WTC11 (cell line): ENCODE data around the gene HPN. TPM values are rescaled to one million over a fixed set of nuclear protein-coding genes. Genes with fewer than 3 reads are reported as not detected.
"Not testable (repeated sequence)": the region's sequence is repeated elsewhere in the genome, so short reads cannot be mapped to it uniquely, and the experiment has no call there.

Experiments
- ATAC-seq: fragments of 200-7000 bp; cut with Tn5 transposase; 2 replicates; pipeline ENCODE4 v1.10.0; 2021; ENCODE audit warnings: mild to moderate bottlenecking, moderate library complexity
- CTCF ChIA-PET: fragments of 300-600 bp; sonication (Branson Sonifier 250); formaldehyde crosslinking; loops from one replicate; lab custom pipeline; 2021; ENCODE audit warnings: antibody characterized with exemption; lab: Charles Lee
- POLR2A ChIA-PET: fragments of 350-600 bp; sonication (Branson Sonifier 250); formaldehyde crosslinking; loops from one replicate; lab custom pipeline; 2021; ENCODE audit warnings: antibody characterized with exemption; lab: Charles Lee
- DNase-seq: peaks from one replicate; pipeline ENCODE4 v3.0.0; 2021; ENCODE audit warnings: low spot score
- H3K27ac Mint-ChIP-seq: 2 replicates; pipeline ENCODE4 v1.8.0; 2021; ENCODE audit warnings: mixed read lengths
- H3K27me3 Mint-ChIP-seq: 2 replicates; pipeline ENCODE4 v1.8.0; 2021; ENCODE audit warnings: low read depth, mild to moderate bottlenecking, moderate library complexity, mixed read lengths
- H3K36me3 Mint-ChIP-seq: 2 replicates; pipeline ENCODE4 v1.8.0; 2021; ENCODE audit warnings: mixed read lengths
- H3K4me1 Mint-ChIP-seq: 2 replicates; pipeline ENCODE4 v1.8.0; 2022; ENCODE audit warnings: mixed read lengths
- H3K4me3 Mint-ChIP-seq: 2 replicates; pipeline ENCODE4 v1.8.0; 2021; ENCODE audit warnings: mild to moderate bottlenecking, moderate library complexity, mixed read lengths
- H3K9me3 Mint-ChIP-seq: 2 replicates; pipeline ENCODE4 v1.8.0; 2021; ENCODE audit warnings: mixed read lengths
- CBFB ChIP-seq: sonication (generic); formaldehyde crosslinking; IDR thresholded peaks from 2 replicates; pipeline ENCODE4 v1.8.1; 2022; ENCODE audit warnings: mild to moderate bottlenecking, low read depth, missing genetic modification reagents
- CREM ChIP-seq: sonication (generic); formaldehyde crosslinking; IDR thresholded peaks from 2 replicates; pipeline ENCODE4 v1.8.1; 2022; ENCODE audit warnings: mild to moderate bottlenecking, missing genetic modification reagents, moderate library complexity
- ESRRA ChIP-seq: sonication (generic); formaldehyde crosslinking; IDR thresholded peaks from 2 replicates; pipeline ENCODE4 v1.8.1; 2022; ENCODE audit warnings: mild to moderate bottlenecking, missing genetic modification reagents, borderline replicate concordance
- ETV6 ChIP-seq: sonication (generic); formaldehyde crosslinking; IDR thresholded peaks from 2 replicates; pipeline ENCODE4 v1.8.1; 2022; ENCODE audit warnings: mild to moderate bottlenecking, missing genetic modification reagents
- FOXK1 ChIP-seq: sonication (generic); formaldehyde crosslinking; IDR thresholded peaks from 2 replicates; pipeline ENCODE4 v1.8.0; 2022; ENCODE audit warnings: mild to moderate bottlenecking, moderate library complexity, missing genetic modification reagents
- GABPB1 ChIP-seq: sonication (generic); formaldehyde crosslinking; IDR thresholded peaks from 2 replicates; pipeline ENCODE4 v1.8.1; 2023; ENCODE audit warnings: mild to moderate bottlenecking, missing genetic modification reagents
- IRF2 ChIP-seq: sonication (generic); formaldehyde crosslinking; IDR thresholded peaks from 2 replicates; pipeline ENCODE4 v1.8.0; 2022; ENCODE audit warnings: low read depth, missing genetic modification reagents, borderline replicate concordance
- NFATC4 ChIP-seq: fragments of 250-450 bp; sonication (Bioruptor Pico); IDR thresholded peaks from 2 replicates; pipeline ENCODE4 v1.9.0; 2021; ENCODE audit warnings: mild to moderate bottlenecking
- OVOL2 ChIP-seq: fragments of 250-450 bp; sonication (Bioruptor Pico); IDR thresholded peaks from 2 replicates; pipeline ENCODE4 v1.9.0; 2021; ENCODE audit warnings: mild to moderate bottlenecking, borderline replicate concordance
- PRRX2 ChIP-seq: fragments of 250-450 bp; sonication (Bioruptor Pico); IDR thresholded peaks from 2 replicates; pipeline ENCODE4 v1.8.0; 2021; ENCODE audit warnings: mild to moderate bottlenecking
- SMAD4 ChIP-seq: sonication (generic); formaldehyde crosslinking; IDR thresholded peaks from 2 replicates; pipeline ENCODE4 v1.8.0; 2022; ENCODE audit warnings: mild to moderate bottlenecking, missing genetic modification reagents
- SOX15 ChIP-seq: fragments of 250-450 bp; sonication (Bioruptor Pico); IDR thresholded peaks from 2 replicates; pipeline ENCODE4 v1.9.0; 2021; ENCODE audit warnings: mild to moderate bottlenecking
- ZBTB21 ChIP-seq: sonication (generic); formaldehyde crosslinking; IDR thresholded peaks from 2 replicates; pipeline ENCODE4 v1.8.1; 2023; ENCODE audit warnings: mild to moderate bottlenecking, missing genetic modification reagents, borderline replicate concordance
- ZNF121 ChIP-seq: sonication (generic); formaldehyde crosslinking; IDR thresholded peaks from 2 replicates; pipeline ENCODE4 v1.8.0; 2023; ENCODE audit warnings: missing genetic modification reagents
- ZNF263 ChIP-seq: sonication (generic); formaldehyde crosslinking; IDR thresholded peaks from 2 replicates; pipeline ENCODE4 v1.8.1; 2022; ENCODE audit warnings: low read depth, mild to moderate bottlenecking, moderate library complexity, missing genetic modification reagents
- ZNF317 ChIP-seq: sonication (generic); formaldehyde crosslinking; IDR thresholded peaks from 2 replicates; pipeline ENCODE4 v1.8.1; 2023; ENCODE audit warnings: low read depth, mild to moderate bottlenecking, moderate library complexity, missing genetic modification reagents, borderline replicate concordance
- ZNF396 ChIP-seq: fragments of 250-450 bp; sonication (Bioruptor Pico); IDR thresholded peaks from 2 replicates; pipeline ENCODE4 v1.8.0; 2021; ENCODE audit warnings: mild to moderate bottlenecking, moderate library complexity, borderline replicate concordance
- ZNF671 ChIP-seq: fragments of 250-450 bp; sonication (Bioruptor Pico); IDR thresholded peaks from 2 replicates; pipeline ENCODE4 v1.8.0; 2021; ENCODE audit warnings: mild to moderate bottlenecking
- total RNA-seq: library from RNA; stranded (reverse); gene quantifications from 3 replicates; pipeline ENCODE4 v1.2.3, GENCODE V29; 2021
- TF ChIP-seq, protein P1 (sequence below): sonication (generic); formaldehyde crosslinking; IDR thresholded peaks from 2 replicates; pipeline ENCODE4 v1.8.1; 2023; ENCODE audit warnings: mild to moderate bottlenecking, missing genetic modification reagents, moderate library complexity
- TF ChIP-seq, protein P2 (sequence below): fragments of 250-450 bp; sonication (Bioruptor Pico); IDR thresholded peaks from 2 replicates; pipeline ENCODE4 v1.9.0; 2021; ENCODE audit warnings: moderate library complexity, mild to moderate bottlenecking, inconsistent platforms, borderline replicate concordance
- TF ChIP-seq, protein P3 (sequence below): sonication (generic); formaldehyde crosslinking; IDR thresholded peaks from 2 replicates; pipeline ENCODE4 v1.8.0; 2022; ENCODE audit warnings: mild to moderate bottlenecking, missing genetic modification reagents
- TF ChIP-seq, protein P4 (sequence below): sonication (generic); formaldehyde crosslinking; IDR thresholded peaks from 2 replicates; pipeline ENCODE4 v1.8.1; 2022; ENCODE audit warnings: mild to moderate bottlenecking, moderate library complexity, missing genetic modification reagents
- TF ChIP-seq, protein P5 (sequence below): sonication (generic); formaldehyde crosslinking; conservative IDR thresholded peaks from 2 replicates; pipeline ENCODE4 v1.8.1; 2023; ENCODE audit warnings: mild to moderate bottlenecking, low read depth, missing genetic modification reagents, moderate library complexity
- TF ChIP-seq, protein P6 (sequence below): sonication (generic); formaldehyde crosslinking; conservative IDR thresholded peaks from 2 replicates; pipeline ENCODE4 v1.8.1; 2022; ENCODE audit warnings: mild to moderate bottlenecking, missing genetic modification reagents

HPN gene
- total RNA-seq, 1 experiment from 2014 or later = 20.8 TPM

DNA sequence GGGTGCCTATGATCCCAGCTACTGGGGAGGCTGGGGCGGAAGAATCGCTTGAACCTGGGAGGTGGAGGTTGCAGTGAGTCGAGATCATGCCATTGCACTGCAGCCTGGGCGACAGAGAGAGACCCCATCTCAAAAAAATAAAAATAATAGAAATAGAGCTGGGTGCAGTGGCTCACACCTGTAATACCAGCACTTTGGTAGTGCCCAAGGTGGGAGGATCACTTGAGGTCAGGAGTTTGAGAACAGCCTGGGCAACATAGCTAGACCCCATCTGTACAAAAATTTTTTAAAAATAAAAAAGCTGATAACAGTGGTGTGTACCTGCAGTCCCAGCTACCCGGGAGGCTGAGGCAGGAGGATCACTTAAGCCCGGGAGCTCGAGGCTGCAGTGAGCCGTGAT, 34.1 kb upstream of the HPN start:
- H3K27me3 Mint-ChIP-seq = not testable (repeated sequence)
- peak; percentile 56; the same call in 1 of the 2 replicates for TF ChIP-seq ZNF121 (CRISPR knock-in tag)
- TF ChIP-seq, all 79 proteins: peak for 1; not testable (repeated sequence) for 78
- ATAC-seq, H3K9me3 Mint-ChIP-seq, H3K27ac Mint-ChIP-seq, DNase-seq, H3K4me3 Mint-ChIP-seq: not testable (repeated sequence)
- CTCF ChIA-PET = interaction anchor here (0.8 to 1.0 kb wide), 2 partner anchors 35 to 37 kb away, joined by 3 read pairs; no protein-coding TSS in a partner anchor
- peaks cover 61% of the 10 kb centered on the region for H3K36me3 Mint-ChIP-seq
- POLR2A ChIA-PET = interaction anchor here (0.8 kb wide), 1 partner anchor 81 kb away, joined by 3 read pairs; the partner anchor contains the start of gene ZNF30
- peaks cover 36% of the 10 kb centered on the region for H3K4me1 Mint-ChIP-seq

DNA sequence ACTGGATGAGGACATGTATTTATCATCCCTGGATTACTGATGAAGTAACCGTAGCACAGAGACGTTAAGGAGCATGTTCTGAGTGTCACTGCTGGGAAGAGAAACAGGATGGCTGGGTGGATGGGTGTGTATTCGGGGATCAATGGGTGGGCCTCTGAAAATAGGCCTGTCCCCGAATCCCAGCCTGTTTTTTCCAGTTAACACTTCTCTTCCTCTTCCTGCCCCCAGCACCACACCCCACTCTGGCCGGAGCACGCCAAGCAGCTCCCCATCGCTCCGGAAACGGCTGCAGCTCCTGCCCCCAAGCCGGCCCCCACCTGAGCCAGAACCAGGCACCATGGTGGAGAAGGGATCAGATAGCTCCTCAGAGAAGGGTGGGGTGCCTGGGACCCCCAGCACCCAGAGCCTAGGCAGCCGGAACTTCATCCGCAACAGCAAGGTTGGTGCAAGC, 32.6 kb upstream of the HPN start:
- ATAC-seq = no peak
- no peaks in the 10 kb centered on the region for H3K27me3 Mint-ChIP-seq
- no peak for DNase-seq
- no peak for TF ChIP-seq FOXK1 (CRISPR knock-in tag)
- no peak for TF ChIP-seq CBFB (CRISPR knock-in tag)
- TF ChIP-seq, protein P1, sequence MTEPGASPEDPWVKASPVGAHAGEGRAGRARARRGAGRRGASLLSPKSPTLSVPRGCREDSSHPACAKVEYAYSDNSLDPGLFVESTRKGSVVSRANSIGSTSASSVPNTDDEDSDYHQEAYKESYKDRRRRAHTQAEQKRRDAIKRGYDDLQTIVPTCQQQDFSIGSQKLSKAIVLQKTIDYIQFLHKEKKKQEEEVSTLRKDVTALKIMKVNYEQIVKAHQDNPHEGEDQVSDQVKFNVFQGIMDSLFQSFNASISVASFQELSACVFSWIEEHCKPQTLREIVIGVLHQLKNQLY (CRISPR knock-in tag) = no peak
- TF ChIP-seq ZNF263 (CRISPR knock-in tag) = no peak
- no peak for TF ChIP-seq PRRX2 (CRISPR knock-in tag)
- TF ChIP-seq, protein P2, sequence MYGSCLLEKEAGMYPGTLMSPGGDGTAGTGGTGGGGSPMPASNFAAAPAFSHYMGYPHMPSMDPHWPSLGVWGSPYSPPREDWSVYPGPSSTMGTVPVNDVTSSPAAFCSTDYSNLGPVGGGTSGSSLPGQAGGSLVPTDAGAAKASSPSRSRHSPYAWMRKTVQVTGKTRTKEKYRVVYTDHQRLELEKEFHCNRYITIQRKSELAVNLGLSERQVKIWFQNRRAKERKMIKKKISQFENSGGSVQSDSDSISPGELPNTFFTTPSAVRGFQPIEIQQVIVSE (CRISPR knock-in tag) = no peak
- no peak for TF ChIP-seq NFATC4 (CRISPR knock-in tag)
- no peak for TF ChIP-seq ESRRA (CRISPR knock-in tag)
- TF ChIP-seq ZNF317 = no peak
- no peak for TF ChIP-seq ZNF396
- TF ChIP-seq ETV6 (CRISPR knock-in tag) = no peak
- no peak for TF ChIP-seq SMAD4 (CRISPR knock-in tag)
- TF ChIP-seq GABPB1 = no peak
- TF ChIP-seq, protein P3, sequence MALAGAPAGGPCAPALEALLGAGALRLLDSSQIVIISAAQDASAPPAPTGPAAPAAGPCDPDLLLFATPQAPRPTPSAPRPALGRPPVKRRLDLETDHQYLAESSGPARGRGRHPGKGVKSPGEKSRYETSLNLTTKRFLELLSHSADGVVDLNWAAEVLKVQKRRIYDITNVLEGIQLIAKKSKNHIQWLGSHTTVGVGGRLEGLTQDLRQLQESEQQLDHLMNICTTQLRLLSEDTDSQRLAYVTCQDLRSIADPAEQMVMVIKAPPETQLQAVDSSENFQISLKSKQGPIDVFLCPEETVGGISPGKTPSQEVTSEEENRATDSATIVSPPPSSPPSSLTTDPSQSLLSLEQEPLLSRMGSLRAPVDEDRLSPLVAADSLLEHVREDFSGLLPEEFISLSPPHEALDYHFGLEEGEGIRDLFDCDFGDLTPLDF = no peak
- TF ChIP-seq, all 79 proteins: peak for 0
- Mint-ChIP-seq H3K9me3 (no peaks in the 10 kb centered on the region), H3K4me1 (peaks cover 30% of the 10 kb centered on the region), H3K27ac (no peak overlapping the region), H3K36me3 (peaks cover 70% of the 10 kb centered on the region), H3K4me3 (no peak overlapping the region)
- CTCF ChIA-PET = interaction anchor here (0.6 kb wide), 1 partner anchor 43 kb away, joined by 3 read pairs; no protein-coding TSS in a partner anchor
- POLR2A ChIA-PET = no interaction called here

DNA sequence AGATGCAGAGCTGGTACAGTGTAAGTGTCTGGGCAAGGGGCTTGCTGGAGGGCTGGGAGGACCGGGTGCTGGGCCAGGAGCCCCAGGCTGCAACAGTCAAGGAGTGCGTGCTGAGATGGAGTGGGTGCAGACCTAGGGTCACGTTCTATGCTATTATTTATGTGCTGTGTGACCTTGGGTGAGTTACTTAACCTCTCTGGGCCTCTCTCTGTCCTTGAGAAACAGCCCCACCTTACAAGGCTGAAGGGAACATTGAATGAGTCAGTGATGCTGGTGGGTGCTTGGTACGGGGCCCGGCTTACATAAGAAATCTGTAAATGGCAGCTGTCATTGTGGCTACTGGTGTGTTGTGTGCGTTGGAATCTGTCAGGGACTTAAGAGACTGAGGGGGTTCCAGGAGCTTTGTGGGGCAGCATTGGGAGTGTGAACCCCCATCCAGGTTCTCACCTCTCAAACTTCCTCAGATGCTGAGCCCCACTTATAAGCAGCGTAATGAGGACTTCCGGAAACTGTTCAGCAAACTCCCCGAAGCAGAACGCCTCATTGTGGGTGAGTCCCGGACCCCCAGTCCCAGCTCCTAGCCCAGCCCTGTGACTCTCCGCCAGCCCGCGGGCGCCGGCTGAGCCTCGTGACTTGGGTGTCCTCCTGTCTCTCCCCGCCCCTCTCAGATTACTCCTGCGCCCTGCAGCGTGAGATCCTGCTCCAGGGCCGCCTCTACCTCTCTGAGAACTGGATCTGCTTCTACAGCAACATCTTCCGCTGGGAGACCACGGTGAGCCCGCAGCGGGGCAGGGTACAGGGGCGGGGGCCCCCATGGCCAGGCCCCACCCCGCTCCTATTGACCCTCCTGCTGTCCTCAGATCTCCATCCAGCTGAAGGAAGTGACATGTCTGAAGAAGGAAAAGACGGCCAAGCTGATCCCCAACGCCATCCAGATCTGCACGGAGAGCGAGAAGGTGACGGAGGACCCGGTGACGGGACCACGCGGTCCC, 31.8 kb upstream of the HPN start:
- no peak overlapping the region for H3K4me3 Mint-ChIP-seq
- peak overlapping the region; percentile 36; the same call in 1 of the 2 replicates for H3K27ac Mint-ChIP-seq
- H3K36me3 Mint-ChIP-seq = peaks cover 71% of the 10 kb centered on the region
- ChIA-PET CTCF (no interaction called here), POLR2A (no interaction called here)
- DNase-seq (no peak), ATAC-seq (no peak)
- no peaks in the 10 kb centered on the region for H3K9me3 Mint-ChIP-seq
- H3K4me1 Mint-ChIP-seq = peaks cover 24% of the 10 kb centered on the region
- no peaks in the 10 kb centered on the region for H3K27me3 Mint-ChIP-seq
- TF ChIP-seq ZNF671 (no peak), OVOL2 (CRISPR knock-in tag) (no peak), ZBTB21 (CRISPR knock-in tag) (no peak), CREM (CRISPR knock-in tag) (no peak), SOX15 (CRISPR knock-in tag) (no peak), IRF2 (CRISPR knock-in tag) (no peak)
- TF ChIP-seq, protein P3 = no peak
- TF ChIP-seq, protein P4, sequence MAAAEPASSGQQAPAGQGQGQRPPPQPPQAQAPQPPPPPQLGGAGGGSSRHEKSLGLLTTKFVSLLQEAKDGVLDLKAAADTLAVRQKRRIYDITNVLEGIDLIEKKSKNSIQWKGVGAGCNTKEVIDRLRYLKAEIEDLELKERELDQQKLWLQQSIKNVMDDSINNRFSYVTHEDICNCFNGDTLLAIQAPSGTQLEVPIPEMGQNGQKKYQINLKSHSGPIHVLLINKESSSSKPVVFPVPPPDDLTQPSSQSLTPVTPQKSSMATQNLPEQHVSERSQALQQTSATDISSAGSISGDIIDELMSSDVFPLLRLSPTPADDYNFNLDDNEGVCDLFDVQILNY (CRISPR knock-in tag) = no peak
- TF ChIP-seq, protein P5, sequence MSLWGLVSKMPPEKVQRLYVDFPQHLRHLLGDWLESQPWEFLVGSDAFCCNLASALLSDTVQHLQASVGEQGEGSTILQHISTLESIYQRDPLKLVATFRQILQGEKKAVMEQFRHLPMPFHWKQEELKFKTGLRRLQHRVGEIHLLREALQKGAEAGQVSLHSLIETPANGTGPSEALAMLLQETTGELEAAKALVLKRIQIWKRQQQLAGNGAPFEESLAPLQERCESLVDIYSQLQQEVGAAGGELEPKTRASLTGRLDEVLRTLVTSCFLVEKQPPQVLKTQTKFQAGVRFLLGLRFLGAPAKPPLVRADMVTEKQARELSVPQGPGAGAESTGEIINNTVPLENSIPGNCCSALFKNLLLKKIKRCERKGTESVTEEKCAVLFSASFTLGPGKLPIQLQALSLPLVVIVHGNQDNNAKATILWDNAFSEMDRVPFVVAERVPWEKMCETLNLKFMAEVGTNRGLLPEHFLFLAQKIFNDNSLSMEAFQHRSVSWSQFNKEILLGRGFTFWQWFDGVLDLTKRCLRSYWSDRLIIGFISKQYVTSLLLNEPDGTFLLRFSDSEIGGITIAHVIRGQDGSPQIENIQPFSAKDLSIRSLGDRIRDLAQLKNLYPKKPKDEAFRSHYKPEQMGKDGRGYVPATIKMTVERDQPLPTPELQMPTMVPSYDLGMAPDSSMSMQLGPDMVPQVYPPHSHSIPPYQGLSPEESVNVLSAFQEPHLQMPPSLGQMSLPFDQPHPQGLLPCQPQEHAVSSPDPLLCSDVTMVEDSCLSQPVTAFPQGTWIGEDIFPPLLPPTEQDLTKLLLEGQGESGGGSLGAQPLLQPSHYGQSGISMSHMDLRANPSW (CRISPR knock-in tag) = no peak
- TF ChIP-seq, protein P6, sequence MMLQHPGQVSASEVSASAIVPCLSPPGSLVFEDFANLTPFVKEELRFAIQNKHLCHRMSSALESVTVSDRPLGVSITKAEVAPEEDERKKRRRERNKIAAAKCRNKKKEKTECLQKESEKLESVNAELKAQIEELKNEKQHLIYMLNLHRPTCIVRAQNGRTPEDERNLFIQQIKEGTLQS = no peak
